Astrocyte of the spinal cord (primary cell): Measurements from ENCODE around the gene SPOCK3.
"Not testable (repeated sequence)": the region's sequence is repeated elsewhere in the genome, so short reads cannot be mapped to it uniquely, and the experiment has no call there.

Source experiments
- DNase-seq: peaks from one replicate; pipeline ENCODE4 v3.0.0; 2011; ENCODE audit warnings: low read depth, low spot score
- H3K4me3 ChIP-seq: 2 replicates; pipeline ENCODE4 v1.5.1; 2011; ENCODE audit warnings: low read depth, mild to moderate bottlenecking, low read length, moderate library complexity
- CTCF ChIP-seq: IDR thresholded peaks from 2 replicates; pipeline ENCODE4 v1.5.1; 2012; ENCODE audit warnings: low read depth, mild to moderate bottlenecking, low read length, inconsistent platforms
- in situ Hi-C: cut with HindIII; loops from 2 replicates; pipeline ENCODE4 v1.10.0; 2017; ENCODE audit warnings: low sequenced_read_pairs

SPOCK3 gene

GRCh38 chr4:166991006-166991561 is 243.2 kb downstream of the SPOCK3 start:
- DNase-seq: no peak
- H3K4me3 ChIP-seq: no peak overlapping the region
- in situ Hi-C loops: no loop called here
- TF ChIP-seq CTCF: no peak

- no peak for TF ChIP-seq CTCF
- no peak overlapping the region for H3K4me3 ChIP-seq
- in situ Hi-C loops: no loop called here
- DNase-seq: no peak
These were observed 244.4 kb downstream of the SPOCK3 start for GRCh38 chr4:166989886-166990285.

- no peak overlapping the region for H3K4me3 ChIP-seq
- no peak for DNase-seq
- TF ChIP-seq CTCF: no peak
- in situ Hi-C loops: no loop called here
These were observed 247.3 kb downstream of the SPOCK3 start for GRCh38 chr4:166987026-166987425.

- in situ Hi-C loops: no loop called here
- no peak for DNase-seq
- no peak overlapping the region for H3K4me3 ChIP-seq
- TF ChIP-seq CTCF: no peak
These were observed 252.4 kb downstream of the SPOCK3 start for GRCh38 chr4:166981847-166982246.

GRCh38 chr4:166980419-166980818 is 253.9 kb downstream of the SPOCK3 start:
- in situ Hi-C loops: no loop called here
- no peak for TF ChIP-seq CTCF
- no peak overlapping the region for H3K4me3 ChIP-seq
- no peak for DNase-seq

- DNase-seq: no peak
- H3K4me3 ChIP-seq: no peak overlapping the region
- TF ChIP-seq CTCF: no peak
- in situ Hi-C loops: no loop called here
These were observed 256.7 kb downstream of the SPOCK3 start for GRCh38 chr4:166977596-166977995.

GRCh38 chr4:166972071-166972470 is 262.2 kb downstream of the SPOCK3 start:
- in situ Hi-C loops: no loop called here
- DNase-seq: peak; percentile 32
- TF ChIP-seq CTCF: no peak
- H3K4me3 ChIP-seq: no peak overlapping the region

- H3K4me3 ChIP-seq, in situ Hi-C loops, DNase-seq: not testable (repeated sequence)
These were observed 266.1 kb downstream of the SPOCK3 start for GRCh38 chr4:166968219-166968618.
